UCSD-AML1 (cell line): ENCODE results near the gene PLXNA2.
A peak's percentile ranks its signal among the peaks of the same experiment; 100 is the strongest.

ENCODE experiments used
- DNase-seq: peaks from one replicate; lab custom pipeline; 2025; ENCODE audit not compliant: unreplicated experiment; lab: John Stamatoyannopoulos, UW

Gene PLXNA2

DNA sequence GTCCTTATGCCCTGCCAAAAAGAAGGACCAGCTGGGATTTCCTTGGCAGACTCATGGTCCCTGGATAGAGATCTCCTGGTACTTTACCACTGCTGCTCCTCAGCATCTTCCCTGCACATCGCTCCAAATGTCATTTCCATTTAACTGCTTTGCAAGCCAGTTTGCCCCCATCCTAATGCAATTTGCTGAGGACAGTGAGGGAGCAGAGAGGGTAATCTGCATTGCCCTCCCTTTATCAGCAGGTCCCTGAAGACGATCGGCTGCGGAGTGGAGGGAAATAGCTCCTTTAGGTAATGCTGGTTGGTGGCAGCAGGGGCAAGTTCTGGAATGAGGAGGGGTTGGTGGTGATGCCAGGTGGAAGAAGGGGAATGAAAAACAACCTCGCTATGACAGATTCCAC, 2.7 kb downstream of the PLXNA2 start:
- DNase-seq, result no peak

DNA sequence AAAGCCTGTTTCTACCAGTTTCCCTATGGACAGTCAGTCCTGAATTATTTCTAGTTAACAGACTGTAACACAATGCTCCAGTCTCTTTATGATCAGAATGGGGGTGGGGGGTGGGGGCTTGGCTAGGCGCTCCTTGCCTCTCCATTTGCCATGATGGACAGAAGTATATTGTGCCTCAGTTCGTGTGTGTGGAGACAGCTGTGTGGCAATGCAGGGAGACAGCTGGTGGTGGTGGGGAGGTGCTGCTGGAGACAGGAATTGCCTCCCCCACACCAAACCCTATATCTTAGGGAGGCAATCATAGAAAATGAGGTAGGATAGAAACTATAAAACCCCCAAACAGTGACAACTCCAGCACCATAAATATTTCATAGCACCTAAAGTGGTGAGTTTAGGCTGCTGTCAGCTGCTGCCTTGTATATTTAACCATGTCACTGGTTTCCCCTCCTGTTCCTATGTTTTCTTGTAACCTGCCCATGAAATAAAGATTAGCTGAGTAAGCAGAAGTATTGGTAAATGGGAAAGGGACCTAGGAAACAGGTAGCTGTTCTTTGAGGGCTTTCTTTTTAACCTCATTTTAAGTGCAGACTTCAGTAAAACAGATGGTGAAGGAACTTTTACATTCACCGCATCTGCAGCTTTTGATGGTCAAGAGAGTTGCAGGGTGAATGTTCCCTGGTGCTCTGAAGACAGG, 3.4 kb downstream of the PLXNA2 start:
- no peak for DNase-seq

DNA sequence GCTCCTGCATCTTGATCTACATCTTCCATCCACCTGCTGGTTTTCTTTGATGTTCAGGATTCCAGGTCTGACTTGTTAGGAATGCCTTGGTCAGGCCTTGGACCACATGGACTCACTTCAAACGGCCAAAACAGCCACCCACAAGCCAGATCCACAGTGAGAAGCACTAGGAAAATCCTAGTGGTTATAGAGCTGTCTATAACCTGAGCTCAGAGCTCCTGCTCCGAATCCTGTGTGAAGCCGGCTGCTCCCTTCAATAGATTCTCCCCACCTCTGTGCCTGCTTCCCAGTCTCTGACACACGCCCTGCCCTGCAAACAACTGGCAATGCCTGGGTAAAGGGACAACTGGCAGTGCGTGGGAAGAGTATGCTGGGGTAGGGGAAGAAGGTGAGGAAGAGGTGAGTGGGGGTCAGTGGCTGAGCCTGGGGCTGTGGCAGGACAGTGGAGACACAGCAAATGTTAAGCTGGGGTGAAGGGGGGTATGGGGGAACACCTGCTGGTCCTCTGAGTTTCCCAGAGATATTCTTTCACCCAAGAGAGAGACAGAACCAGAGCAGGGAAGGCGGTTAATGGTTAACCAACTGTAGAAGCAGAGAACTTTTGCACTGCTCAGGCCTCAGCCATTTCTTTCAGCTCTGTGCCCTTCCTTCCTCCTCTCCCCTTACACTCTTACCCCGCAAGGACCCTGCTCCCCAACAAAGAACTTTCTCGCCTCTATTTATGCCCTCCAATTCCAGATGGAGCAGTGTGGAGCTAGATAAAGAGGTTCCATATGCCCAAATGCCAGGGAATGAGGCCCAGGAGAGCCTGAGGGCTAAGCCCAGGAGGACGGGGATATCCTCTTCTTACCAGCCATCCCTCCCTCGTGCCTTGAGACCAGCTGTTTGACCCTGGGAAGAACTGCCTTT, 4.5 kb downstream of the PLXNA2 start:
- no peak for DNase-seq

DNA sequence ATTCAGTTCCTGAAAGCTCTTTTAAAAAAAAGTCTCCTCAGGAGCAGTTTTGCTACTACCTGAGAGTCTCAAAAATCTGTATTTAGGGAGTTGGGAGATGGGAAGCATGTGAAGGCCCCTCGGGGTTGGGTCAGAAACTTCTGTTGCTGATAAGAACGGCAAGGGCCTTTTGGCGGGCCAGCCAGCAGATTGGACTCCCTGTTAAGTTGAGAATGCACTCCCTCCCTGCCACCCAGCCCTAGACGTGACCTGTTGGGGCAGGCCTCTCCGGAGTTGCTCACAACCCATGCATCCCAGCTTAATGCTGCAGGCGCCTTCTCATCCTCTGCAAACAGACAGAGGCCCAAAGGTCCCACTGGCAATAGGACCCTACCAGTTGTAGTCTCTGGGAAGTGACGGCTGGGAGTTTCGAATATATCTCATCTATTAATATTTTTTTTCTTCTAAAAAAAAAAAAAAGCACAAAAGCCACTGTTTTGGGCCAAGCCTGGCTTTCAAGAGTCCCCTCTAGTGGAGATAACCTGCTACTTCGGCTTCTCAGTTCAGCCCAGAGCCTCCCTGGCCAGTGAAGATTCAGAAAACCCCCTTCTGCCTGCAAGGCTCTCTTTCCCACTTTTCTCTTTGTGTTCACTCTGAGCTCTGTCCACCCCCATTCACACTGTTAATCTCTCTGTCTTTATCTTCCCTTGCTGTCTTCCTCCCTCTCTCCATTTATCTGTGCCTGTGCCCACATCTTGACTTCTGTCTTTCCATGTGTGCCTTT, 5.3 kb downstream of the PLXNA2 start:
- no peak for DNase-seq

DNA sequence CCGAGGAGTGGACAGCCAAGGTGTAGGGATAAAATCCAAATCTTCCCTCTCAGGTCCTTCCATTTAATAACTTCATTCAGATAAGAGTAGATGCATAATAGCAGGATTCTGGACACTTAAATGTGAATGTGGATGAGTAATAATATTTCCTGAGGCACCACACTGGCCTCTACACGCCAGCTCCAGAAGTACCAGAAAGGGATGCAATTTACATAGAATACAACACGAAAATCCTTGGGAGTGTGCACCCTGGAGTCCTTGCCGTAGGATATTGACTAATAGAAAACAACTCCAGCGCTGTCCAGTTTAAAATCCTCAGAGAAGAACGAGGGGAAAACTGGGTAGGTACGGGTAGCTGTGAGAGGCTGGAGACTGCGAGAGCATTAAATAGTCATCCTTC, 6.9 kb downstream of the PLXNA2 start:
- no peak for DNase-seq

DNA sequence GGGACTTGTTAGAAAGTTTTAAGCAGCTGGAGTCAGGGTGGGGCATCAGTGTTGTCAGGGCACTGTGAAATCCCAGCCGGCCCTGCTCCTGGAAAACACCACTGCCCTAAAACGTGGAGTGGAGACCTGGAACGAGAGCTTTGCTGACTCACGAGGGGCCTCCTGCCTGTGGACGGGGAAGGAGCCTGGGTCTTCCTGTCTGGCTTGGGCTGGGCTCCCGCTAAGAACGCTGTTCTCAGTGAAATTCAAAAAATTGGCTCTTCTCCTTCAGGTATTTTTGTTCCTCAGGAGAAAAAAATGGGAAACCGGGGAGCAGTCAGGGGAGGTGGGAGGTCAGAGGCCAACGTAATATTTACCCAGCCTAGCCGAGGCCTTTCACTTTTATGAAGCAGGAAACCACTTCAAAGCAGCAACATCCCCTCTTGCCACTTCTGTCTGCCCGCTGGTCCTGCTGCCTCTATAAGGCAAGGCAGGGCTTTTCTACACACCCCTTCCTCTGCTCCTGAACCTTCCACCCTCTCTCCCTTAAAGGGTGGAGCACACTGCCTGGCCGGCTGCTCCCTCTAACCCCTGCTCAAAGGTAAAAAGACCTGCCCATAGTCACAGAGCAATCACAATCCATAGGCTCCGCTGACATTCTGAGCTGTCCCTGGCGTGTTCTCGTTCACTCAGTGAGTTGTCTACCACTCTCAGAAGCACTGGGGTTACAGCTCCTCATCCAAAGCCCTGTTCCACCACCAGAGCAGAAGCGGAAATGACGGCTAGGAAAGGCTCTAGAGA, 8.0 kb downstream of the PLXNA2 start:
- DNase-seq, result peak; percentile 72

DNA sequence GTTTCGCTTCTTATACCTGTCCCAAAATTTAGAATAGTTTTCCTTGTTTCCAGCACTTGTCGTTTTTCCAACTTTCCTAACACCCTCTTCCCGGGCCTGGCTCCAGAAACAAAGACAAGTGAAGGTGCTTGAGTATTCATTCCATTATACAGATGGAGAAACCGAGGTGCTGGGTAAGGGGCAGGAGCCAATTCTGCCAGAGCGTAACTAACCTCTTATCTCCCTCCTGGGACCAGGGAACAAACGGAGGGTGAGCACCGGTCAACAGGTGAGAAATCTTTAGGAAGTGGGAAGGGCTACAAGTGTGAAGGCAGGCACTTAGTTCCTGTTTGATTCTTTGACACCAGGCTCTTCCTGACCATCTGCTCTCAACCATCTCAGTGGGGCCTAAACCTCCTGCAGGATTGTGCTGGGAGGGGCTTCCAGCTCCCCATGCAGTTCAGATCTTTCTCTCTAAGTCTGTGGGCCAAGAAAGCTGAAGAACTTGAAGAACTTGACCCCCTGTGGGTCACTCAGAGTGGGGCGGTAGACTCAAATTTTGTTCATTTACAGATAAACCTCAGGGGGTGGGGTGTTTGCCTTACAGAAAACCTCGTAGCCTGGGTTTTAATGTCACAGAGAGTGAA, 8.7 kb downstream of the PLXNA2 start:
- no peak for DNase-seq

DNA sequence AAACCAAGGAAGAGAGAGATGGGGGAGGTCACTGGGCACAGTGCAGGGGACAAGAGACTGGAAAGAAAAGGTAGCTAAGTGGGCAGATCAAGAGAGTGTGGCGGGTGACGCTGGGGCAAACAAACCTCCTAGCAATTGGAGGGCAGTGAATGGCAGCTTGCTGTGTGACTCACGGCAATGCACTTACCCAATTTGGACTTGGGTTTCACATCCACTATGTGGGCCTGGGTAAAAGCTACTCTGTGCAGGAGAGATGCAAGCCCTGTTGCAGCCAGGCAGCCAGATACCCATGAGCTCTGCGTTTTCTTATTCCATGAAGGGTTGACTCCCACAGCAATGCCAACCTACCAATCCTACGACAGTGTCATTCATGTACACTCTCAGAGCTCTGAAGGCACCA, 9.5 kb downstream of the PLXNA2 start:
- no peak for DNase-seq

DNA sequence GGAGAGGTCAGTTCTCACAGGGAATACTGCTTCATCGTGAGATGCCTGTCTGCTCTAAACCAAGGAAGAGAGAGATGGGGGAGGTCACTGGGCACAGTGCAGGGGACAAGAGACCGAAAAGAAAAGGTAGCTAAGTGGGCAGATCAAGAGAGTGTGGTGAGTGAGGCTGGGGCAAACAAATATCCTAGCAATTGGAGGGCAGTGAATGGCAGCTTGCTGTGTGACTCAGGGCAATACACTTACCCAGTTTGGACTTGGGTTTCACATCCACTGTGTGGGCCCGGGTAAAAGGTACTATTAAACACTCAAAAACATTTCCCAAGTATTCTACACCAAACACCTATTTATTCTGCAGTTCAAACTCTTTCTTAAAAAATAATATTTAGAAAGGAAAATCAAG, 10.2 kb downstream of the PLXNA2 start:
- DNase-seq, result no peak

DNA sequence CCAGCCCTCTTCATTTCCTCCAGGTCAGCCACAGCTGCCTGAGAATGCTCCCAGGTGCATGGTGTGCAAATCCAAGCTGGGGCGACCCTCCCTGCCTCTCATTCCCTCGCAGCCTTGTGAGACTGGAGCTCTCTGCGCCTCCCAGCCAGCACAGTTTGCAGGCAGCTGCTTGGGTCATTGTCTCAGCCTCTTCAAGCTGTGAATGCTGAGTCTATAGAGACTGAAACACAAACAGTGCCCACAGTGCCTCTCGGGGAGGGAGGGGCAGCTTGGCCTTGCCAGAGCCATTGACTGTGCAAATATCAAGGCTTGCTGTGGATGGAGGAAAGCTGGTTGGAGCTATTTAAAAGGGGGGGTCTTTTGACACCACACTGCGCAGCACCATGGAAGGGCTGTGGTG, 10.6 kb downstream of the PLXNA2 start:
- DNase-seq, result no peak

DNA sequence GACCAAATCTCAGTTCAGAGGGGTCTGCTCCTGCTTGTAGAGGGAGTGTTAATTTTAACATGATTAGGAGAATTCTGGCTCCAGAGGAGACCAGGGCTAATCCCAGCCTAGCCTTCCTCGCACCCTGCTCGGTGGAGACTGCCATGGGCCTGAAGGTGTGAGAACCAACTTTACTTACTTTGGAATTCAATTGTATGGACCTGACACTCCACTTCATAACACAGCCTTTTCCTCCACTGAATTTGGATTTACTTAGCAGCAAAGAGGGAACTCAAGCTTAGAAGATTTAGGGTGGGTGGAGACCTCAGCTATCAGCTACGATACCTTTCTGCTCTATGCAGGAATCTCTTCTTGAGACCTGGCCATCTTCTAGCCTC, 11.5 kb downstream of the PLXNA2 start:
- no peak for DNase-seq

DNA sequence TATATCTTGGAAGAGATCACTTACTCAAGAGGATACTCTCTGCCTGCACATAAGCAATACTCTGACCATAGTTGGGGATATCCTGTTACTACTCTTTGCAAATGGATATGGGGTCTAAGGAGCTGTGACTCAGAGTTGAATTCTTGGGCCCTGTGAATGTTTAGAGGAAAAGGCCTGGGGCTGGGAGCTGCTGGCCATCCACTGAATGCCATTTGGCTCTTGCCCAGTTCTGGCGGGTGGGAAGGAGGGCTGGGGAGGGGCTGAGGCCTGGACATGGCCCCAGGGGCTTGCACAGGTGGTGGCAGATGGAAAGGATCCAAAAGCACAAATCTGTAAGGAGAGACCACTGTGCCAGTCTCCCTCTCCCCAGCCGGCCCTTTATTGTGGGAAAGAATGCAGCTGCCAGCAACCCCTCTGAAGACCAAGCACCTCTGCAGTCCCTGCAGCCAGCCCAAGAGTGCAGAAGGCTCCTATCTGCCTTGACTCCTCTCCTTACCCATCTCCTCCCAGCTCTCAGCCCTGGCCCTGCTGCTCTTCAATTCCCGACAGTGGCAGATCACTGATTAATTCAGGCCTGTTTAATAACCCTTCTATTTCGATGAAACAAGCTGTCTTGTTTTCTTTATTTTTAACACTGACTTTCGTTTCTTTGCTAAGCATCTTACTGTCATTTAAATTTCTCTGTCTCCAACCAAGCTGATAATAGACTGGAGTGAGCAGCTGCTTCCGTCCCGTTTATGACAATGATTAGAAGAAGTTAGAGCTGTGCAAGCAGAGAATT, 12.1 kb downstream of the PLXNA2 start:
- no peak for DNase-seq

DNA sequence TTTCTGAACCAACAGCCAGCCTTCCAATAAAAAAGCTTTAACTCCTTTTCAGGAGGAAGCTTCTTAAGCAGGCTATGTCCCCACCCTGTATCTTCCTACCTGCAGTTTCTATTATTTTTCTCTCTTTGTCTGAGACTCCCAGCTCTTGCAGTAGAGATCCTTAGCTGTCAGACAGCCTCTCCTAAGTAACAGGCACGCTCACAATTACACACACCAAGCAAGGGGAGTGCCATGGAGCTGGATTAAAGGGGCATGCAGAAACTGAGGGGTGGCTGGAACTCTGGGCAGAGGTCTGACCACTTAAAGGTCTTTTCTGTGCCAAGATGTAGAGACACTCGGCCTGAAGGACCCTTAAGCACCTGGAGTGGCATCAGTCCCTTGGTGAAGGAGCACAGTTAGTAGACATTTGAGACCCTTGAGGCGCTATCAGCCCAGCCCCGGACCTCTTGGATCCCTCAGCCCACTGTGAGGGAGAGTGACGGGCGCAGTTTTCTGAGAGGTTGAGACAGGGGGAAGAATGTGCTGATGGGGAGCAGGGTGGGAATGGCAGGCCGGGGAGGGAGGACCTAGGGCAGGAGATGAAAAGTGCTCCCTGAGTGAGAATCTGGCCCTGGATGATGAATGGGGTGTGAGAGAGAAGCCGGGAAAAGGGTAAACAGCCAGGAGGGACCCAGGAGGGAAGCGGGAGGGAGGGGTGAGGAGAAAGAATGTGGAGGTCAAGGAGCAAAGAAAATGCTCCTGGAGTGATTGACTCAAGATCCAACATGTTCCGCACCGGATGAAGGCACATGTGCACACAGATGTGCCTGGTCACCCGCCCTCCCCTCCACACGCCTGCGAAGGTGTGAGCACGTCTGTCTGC, 13.3 kb downstream of the PLXNA2 start:
- no peak for DNase-seq

DNA sequence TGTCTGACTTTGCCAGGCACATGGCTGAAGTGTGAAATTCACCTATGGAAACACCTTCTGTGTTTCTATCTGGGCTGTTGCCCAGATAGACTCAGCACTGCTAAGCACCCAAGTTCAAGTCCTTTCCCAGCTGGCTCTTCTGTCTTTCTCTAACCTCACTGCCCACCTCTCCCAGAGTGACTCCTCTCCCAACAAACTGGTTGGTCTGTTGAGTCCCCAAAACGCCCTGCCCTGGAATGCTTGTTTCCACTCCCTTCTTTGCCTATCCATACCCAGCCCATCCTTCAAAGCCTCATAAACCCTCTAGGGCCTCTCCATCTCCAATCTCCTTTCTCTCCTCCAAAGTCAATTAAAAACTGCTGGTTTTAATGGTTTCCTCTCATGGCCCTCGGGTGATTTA, 15.6 kb downstream of the PLXNA2 start:
- DNase-seq, result no peak

DNA sequence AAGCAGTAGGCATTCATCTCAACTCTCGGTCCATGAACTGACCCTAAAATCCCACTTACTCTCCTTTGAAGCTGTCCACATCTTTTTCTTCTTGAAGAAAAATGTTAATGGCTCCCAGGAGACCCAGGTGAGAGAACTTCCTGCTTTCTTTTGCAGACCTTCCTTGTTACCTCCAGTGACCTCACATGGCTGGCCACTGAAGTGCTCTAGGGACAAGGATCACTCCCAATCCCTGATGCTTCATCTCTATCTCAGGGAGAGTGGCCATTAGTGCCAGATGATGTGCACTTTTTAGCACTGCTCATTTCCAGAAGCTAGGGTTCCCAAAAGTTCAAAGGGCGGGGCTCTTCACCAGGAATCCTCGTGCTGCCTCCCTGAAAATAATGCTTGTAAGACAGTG, 16.2 kb downstream of the PLXNA2 start:
- no peak for DNase-seq

DNA sequence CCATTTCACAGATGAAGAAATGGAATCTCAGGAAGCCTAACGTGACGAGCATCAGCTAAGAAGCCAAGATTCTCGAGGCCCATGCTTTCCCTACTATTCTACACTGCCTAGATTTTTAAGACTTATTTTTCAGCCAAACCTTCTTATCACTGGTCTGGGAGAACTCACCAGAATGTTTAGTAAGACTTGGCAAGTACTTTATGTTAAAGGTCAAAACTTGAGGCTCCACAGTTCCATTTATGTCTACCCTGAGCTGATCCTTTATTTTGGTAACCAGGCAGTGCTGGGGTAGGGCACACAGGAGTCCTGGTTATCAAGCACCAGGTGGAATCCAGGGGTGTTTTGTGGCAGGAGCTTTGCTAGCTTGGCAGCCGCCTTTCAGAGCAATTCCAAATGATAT, 16.8 kb downstream of the PLXNA2 start:
- DNase-seq, result no peak

DNA sequence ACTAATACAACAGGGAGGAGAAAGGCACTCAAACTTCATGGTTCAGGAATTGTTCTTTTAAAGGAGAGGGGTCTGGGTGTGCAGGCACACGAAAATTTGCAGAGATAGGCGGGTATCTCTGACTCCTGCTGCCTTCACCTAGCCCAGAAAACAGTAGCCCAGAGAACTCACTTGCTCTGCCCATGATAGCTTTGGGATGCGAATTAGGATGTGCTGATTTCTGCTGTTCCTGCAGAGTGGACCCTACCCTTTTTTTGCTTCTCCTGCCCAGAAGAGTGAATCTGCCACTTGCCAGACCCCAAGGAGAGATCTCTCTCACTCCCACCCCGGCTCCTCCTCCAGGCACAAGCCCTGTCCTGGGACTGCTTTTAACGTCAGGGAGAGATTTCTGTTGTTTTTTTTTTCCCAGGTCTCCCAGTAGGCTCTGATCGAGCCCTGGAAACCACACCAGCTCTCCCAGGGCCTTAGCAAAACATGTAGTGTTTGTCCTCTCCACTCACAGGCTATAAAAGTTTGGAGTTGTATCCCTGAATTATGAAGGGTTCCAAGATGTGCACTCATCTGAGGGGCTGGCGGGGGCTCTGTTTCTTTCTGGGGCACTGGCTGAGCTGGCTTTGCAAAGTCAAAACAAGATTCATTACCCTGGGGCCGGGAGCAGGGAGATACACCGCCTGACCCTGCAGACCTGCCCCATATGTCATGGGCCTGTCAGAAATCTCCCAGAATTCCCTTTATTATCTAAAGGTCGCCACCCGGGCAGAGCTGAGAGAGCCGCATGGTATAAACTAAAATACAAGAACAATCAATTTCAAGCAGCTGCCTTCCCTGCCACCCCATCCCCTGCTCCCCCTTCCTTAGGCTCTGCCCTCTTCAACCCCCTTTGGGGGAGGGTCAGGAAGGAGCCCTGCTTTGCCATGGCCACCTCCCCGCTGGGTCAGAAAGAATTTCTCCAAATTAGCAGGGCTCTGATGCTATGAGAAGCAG, 17.9 kb downstream of the PLXNA2 start:
- DNase-seq, result no peak
